Activated CD4-positive, alpha-beta T cell treated with anti-CD3 and anti-CD28 coated beads, Interleukin-2, amount 50 U/mL, for 1 hour (primary cell): ENCODE data around the gene CERKL.

Experiments
- DNase-seq: peaks from one replicate; pipeline ENCODE4 v3.0.0-alpha.2; 2020

The CERKL gene

GRCh38 chr2:181573140-181573736, 83.7 kb downstream of the CERKL start:
- no peak for DNase-seq

GRCh38 chr2:181570833-181571661, 85.9 kb downstream of the CERKL start:
- no peak for DNase-seq

GRCh38 chr2:181570059-181570458, 86.8 kb downstream of the CERKL start:
- no peak for DNase-seq

GRCh38 chr2:181566334-181567032, 90.4 kb downstream of the CERKL start:
- DNase-seq: no peak

- DNase-seq: no peak
These were observed 93.7 kb downstream of the CERKL start for GRCh38 chr2:181563101-181563692.

GRCh38 chr2:181558371-181558770, 98.5 kb downstream of the CERKL start:
- DNase-seq: no peak

GRCh38 chr2:181554061-181554830, 102.7 kb downstream of the CERKL start:
- DNase-seq: no peak

- DNase-seq: no peak
These were observed 103.7 kb downstream of the CERKL start for GRCh38 chr2:181553244-181553643.

GRCh38 chr2:181552808-181553207, 104.1 kb downstream of the CERKL start:
- no peak for DNase-seq

GRCh38 chr2:181546086-181546485, 110.8 kb downstream of the CERKL start:
- DNase-seq: no peak

- DNase-seq: no peak
These were observed 114.7 kb downstream of the CERKL start for GRCh38 chr2:181542170-181542569.

- no peak for DNase-seq
These were observed 116.5 kb downstream of the CERKL start for GRCh38 chr2:181540421-181540820.

- DNase-seq: no peak
These were observed 120.2 kb downstream of the CERKL start for GRCh38 chr2:181536730-181537129.

- DNase-seq: no peak
These were observed 128.5 kb downstream of the CERKL start for GRCh38 chr2:181528441-181528840.

GRCh38 chr2:181527058-181527457, 129.8 kb downstream of the CERKL start:
- no peak for DNase-seq

GRCh38 chr2:181526014-181526413, 130.9 kb downstream of the CERKL start:
- no peak for DNase-seq

- no peak for DNase-seq
These were observed 133.1 kb downstream of the CERKL start for GRCh38 chr2:181523756-181524155.

- DNase-seq: no peak
These were observed 136.7 kb downstream of the CERKL start for GRCh38 chr2:181520253-181520652.

- DNase-seq: no peak
These were observed 139.1 kb downstream of the CERKL start for GRCh38 chr2:181517685-181518301.

GRCh38 chr2:181516992-181517391, 139.9 kb downstream of the CERKL start:
- no peak for DNase-seq

GRCh38 chr2:181515719-181516118, 141.2 kb downstream of the CERKL start:
- DNase-seq: no peak

- no peak for DNase-seq
These were observed 156.7 kb downstream of the CERKL start for GRCh38 chr2:181500201-181500600.
